D721Med (cell line): Measurements from ENCODE around the gene SP3.

Experiments
- DNase-seq: peaks from one replicate; pipeline ENCODE4 v3.0.0; 2011; ENCODE audit warnings: low spot score; ENCODE audit not compliant: insufficient read length
- FAIRE-seq: peaks from 2 replicates; lab custom pipeline; 2011; peaks lifted over from hg19 to GRCh38; lab: Jason Lieb, UNC
- TF ChIP-seq, protein P1 (sequence below): IDR thresholded peaks from 2 replicates; pipeline ENCODE4 v1.5.1; 2012; ENCODE audit warnings: mild to moderate bottlenecking, control low read depth; ENCODE audit not compliant: insufficient read depth; ENCODE audit errors: missing control alignments

SP3 gene

DNA sequence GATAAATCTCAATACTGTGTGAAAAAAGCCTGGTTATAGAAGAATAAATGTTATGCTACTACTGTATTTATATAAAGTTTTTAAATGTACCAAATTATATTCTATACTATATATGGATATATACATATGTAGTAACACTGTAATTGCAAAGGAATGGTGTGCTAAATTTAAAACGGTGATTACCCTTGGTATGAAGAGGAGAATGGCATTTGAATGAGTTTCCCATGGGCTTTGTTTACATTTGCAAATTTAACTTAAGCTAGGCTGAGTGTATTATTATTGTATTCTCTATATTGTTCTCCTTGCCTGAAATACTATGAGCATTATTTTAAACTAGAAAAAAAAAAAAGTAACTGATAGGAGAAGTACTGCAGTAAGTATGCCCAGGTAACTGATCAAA is 4.7 kb upstream of the SP3 start:
- FAIRE-seq: no peak
- DNase-seq: no peak
- TF ChIP-seq, protein P1, sequence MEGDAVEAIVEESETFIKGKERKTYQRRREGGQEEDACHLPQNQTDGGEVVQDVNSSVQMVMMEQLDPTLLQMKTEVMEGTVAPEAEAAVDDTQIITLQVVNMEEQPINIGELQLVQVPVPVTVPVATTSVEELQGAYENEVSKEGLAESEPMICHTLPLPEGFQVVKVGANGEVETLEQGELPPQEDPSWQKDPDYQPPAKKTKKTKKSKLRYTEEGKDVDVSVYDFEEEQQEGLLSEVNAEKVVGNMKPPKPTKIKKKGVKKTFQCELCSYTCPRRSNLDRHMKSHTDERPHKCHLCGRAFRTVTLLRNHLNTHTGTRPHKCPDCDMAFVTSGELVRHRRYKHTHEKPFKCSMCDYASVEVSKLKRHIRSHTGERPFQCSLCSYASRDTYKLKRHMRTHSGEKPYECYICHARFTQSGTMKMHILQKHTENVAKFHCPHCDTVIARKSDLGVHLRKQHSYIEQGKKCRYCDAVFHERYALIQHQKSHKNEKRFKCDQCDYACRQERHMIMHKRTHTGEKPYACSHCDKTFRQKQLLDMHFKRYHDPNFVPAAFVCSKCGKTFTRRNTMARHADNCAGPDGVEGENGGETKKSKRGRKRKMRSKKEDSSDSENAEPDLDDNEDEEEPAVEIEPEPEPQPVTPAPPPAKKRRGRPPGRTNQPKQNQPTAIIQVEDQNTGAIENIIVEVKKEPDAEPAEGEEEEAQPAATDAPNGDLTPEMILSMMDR: no peak

DNA sequence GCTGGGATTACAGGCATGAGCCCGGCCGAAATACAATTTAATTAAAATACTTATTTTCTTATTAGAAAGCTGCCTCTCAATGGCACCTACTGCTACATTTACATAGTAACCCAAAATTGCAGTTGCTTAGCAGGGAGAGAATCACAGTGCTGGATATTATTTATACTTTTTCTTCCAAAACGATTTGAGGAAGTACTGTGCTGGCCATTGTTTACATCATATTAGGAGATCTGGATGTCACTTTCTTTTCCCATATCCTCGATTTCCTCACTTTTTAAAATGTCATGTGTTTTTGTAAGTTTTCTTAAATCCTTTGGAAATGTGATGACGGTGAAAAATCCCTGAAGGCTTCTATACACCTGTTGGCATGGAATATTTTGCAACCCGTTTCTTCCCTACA is 3.4 kb upstream of the SP3 start:
- FAIRE-seq: no peak
- TF ChIP-seq, protein P1: no peak
- no peak for DNase-seq

DNA sequence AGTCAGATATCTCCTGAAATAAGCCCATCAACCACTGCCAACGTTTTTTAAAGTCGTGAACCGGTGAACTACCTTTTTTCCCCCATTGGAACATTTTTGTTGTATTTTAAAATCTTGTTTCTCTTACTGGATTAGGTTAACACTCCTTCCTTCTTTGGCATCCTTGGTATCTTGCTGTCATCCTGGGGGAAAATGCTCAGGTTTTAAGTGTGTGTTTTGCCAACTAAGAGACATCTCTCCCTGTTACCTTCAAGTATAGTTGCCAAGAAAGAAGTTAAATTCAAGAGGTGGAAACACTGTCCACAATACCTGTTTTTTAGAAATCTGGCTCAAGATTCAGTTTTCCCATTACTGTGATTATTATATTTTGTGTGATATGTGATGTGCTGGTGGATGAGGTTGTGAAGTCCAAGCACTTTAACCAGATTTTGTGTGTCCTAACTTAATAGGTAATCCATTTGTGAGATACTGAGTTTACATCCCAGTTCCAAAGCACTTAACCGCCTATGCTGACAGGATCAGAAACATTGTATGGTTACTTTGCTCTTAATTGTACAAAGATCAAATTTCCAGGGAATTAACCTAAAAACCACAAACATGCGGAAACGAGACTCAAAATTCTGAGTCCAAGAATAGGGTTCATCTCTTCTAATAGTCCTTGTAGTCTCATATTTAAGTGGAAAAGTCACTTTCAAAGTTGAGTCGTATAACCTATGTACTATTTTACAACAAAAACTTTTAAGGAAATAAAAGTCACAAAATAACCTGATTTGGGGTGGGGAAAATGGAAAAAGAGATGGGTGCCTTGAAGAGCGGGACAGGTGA is 1.3 kb upstream of the SP3 start:
- TF ChIP-seq, protein P1: no peak
- FAIRE-seq: no peak
- DNase-seq: no peak

DNA sequence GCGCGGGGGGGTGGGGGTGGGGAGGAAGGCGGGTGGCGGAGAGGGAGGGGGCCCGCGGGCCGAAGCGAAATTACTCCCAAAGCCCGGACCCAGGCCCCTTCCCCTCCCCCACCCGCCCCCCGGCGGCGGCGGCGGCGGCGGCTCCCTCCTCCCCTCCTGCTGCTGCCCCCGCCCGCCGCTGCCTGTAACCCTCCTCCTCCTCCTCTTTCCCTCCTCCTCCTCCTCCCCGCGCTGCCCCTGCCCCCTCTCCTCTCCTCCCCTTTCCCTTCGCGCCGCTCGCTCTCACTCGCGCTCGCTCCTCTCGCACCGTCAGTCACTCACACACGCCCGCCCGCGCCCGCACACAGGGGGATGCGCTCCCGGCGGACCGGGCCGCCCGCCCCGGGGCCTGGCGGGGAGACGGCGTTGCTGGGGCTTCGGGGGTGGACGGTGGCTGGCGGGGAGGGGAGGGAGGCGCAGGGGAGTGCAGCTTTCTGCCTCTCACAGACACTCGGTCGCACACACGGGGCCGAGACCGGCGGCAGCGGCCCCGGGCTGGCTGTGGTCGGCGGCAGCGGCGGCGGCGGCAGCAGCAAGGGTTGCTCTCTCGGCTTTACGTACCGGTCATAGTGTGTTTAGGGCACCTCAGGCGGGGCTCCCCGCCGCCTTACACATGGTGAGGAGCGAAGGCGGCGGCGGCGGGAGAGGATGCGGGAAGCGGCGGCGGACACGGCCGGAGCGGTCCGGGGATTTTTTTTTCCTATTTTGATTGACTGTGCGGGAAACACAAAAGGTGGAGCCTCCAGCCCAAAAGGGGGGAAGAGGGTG is 405 bp downstream of the SP3 start:
- DNase-seq: peak; percentile 22
- no peak for FAIRE-seq
- TF ChIP-seq, protein P1: no peak

DNA sequence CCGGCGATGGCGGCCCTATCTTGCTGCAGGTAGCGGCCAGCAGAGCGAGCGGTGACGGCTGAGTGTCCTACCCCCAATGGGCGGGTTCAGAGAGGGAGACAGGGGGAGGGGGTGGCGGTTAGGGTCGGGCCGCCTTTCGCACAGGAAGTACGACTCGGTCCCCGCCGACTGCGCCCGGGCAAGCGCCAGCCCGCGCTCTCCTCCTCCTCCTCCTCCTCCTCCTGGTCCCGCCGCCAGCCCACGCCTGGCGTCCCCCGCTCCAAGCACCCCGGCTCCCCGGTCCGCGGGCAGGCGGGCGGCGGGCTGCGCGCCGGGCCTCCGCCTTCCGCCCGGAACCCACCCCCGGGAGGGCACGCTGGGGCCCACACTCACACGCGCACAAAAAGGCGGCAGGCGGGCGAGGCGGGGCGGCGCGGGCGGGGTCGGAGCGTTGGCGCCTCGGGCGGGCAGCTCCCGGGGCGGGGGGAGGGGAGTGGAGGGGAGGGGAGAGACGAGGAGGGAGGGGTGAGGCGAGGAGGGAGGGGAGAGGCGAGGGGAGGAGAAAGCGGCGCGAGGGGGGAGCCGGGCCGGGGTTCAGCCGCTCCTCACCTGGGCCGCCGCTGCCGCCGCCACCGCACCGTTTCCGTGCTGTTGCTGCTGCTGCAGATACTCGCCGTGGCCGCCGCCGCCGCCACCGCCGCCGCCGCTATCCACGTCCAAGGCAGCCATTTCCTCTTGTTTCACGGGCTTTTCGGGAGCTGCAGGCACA is 1.2 kb downstream of the SP3 start:
- DNase-seq: peak; percentile 26
- no peak for FAIRE-seq
- TF ChIP-seq, protein P1: no peak

DNA sequence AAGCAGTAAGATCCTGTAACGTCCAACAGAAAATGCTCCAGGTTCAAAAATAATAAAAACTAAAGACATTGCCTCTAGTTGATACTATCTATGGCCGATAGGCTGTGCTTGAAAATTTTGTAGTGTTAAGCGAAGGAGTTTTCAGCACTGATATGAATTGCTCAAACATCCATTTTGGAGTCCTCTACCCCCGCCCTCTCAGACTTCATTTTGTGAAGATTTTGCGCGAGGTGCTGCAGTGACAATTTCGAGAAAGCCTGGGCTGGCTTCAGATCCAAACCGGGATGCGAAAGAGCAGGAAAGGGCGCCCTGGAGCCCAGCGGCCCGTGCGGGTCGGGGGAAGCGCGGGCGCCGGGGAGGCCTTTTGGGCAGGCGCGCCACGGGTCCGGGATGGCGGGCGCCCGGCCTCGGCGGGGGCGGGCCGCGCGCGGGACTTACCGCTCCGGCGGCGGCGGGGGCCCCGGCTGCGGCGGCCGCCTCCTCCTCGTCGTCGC is 1.8 kb downstream of the SP3 start:
- TF ChIP-seq, protein P1: no peak
- FAIRE-seq: no peak
- DNase-seq: no peak
